Subcutaneous adipose tissue (tissue), 4 donors: Measurements from ENCODE around the gene SASH1. TPM values are rescaled to one million over a fixed set of nuclear protein-coding genes. Genes with fewer than 3 reads are reported as not detected.

Experiments used
- CTCF ChIP-seq: fragments of 450-650 bp; IDR thresholded peaks from one replicate; pipeline ENCODE4 v1.5.1; 2016; ENCODE audit warnings: low read depth, mild to moderate bottlenecking, control low read depth, antibody characterized with exemption, moderate library complexity
- small RNA-seq: library from RNA; depleted of rRNA; stranded (forward); fragments of <200 nt; gene quantifications from one replicate; pipeline ENCODE3, GENCODE V24; 2016
- total RNA-seq, 4 donors: library from RNA; depleted of rRNA; stranded (reverse); fragments of >200 nt; gene quantifications; one replicate each; pipeline ENCODE4 v1.1.0, GENCODE V29; 2016

The SASH1 gene
- total RNA-seq, 4 donors from 2014 or later: 234 to 322 (median 267) TPM

GRCh38 chr6:148595550-148595949, 252.9 kb downstream of the SASH1 start:
- TF ChIP-seq CTCF: no peak

- TF ChIP-seq CTCF: no peak
Measured at GRCh38 chr6:148596891-148597455, 254.3 kb downstream of the SASH1 start.

- no peak for TF ChIP-seq CTCF
Measured at GRCh38 chr6:148598724-148599123, 256.1 kb downstream of the SASH1 start.

DNA sequence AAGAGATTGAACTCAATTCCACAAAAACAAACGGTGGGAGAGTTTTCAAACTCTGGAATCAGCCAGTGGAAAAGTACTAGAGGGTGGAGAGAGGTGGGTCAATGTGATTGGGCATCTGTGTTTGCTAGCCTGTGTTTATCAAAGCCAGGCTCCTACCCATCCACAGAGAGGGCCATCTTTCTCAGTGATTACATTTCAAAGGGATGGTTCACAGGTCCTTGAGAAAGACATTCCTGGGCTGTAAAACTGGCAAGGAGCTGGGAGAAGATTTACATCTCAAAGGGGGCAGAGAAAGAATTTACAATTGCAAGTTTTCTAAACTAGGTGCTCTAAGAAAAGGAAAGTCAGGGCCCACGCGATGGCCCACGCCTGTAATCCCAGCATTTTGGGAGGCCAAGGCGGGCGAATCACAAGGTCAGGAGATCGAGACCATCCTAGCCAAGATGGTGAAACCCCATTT, 257.4 kb downstream of the SASH1 start:
- no peak for TF ChIP-seq CTCF

Small RNA genes within 50 kb of the gene (small RNA-seq; reads per million reads assigned to genes)
- gene SNRPEP6: not detected
